Activated CD4-positive, alpha-beta T cell treated with anti-CD3 and anti-CD28 coated beads, Interleukin-2, amount 50 U/mL, for 1 hour (primary cell): ENCODE measurements around the gene C2CD2.

Experiments used
- DNase-seq: peaks from one replicate; pipeline ENCODE4 v3.0.0-alpha.2; 2020

The C2CD2 gene

GRCh38 chr21:41859297-41859980 lies 94.4 kb downstream of the C2CD2 start:
- DNase-seq, result no peak

- DNase-seq, result no peak
Observed at GRCh38 chr21:41858466-41859296, 95.1 kb downstream of the C2CD2 start.

- DNase-seq, result no peak
Observed at GRCh38 chr21:41857771-41858300, 96.0 kb downstream of the C2CD2 start.

- no peak for DNase-seq
Observed at GRCh38 chr21:41856572-41856971, 97.2 kb downstream of the C2CD2 start.

- no peak for DNase-seq
Observed at GRCh38 chr21:41854426-41854995, 99.3 kb downstream of the C2CD2 start.

- no peak for DNase-seq
Observed at GRCh38 chr21:41852929-41853320, 100.9 kb downstream of the C2CD2 start.

GRCh38 chr21:41852151-41852928 lies 101.5 kb downstream of the C2CD2 start:
- DNase-seq, result no peak

GRCh38 chr21:41851090-41851790 lies 102.6 kb downstream of the C2CD2 start:
- DNase-seq, result no peak

GRCh38 chr21:41850085-41850484 lies 103.7 kb downstream of the C2CD2 start:
- no peak for DNase-seq

- no peak for DNase-seq
Observed at GRCh38 chr21:41848958-41849580, 104.7 kb downstream of the C2CD2 start.

GRCh38 chr21:41848533-41848932 lies 105.3 kb downstream of the C2CD2 start:
- no peak for DNase-seq

GRCh38 chr21:41847066-41847804 lies 106.6 kb downstream of the C2CD2 start:
- no peak for DNase-seq

GRCh38 chr21:41846536-41846935 lies 107.3 kb downstream of the C2CD2 start:
- no peak for DNase-seq

GRCh38 chr21:41846033-41846317 lies 107.8 kb downstream of the C2CD2 start:
- no peak for DNase-seq

- DNase-seq, result no peak
Observed at GRCh38 chr21:41845310-41846032, 108.3 kb downstream of the C2CD2 start.

GRCh38 chr21:41843584-41843983 lies 110.2 kb downstream of the C2CD2 start:
- no peak for DNase-seq

GRCh38 chr21:41840880-41841279 lies 112.9 kb downstream of the C2CD2 start:
- DNase-seq, result no peak

GRCh38 chr21:41839387-41840000 lies 114.3 kb downstream of the C2CD2 start:
- DNase-seq, result no peak

GRCh38 chr21:41837756-41838297 lies 116.0 kb downstream of the C2CD2 start:
- DNase-seq, result no peak
